HL-60 (cell line): ENCODE measurements around the gene PLEKHN1.
"Not testable (repeated sequence)": the region's sequence is repeated elsewhere in the genome, so short reads cannot be mapped to it uniquely, and the experiment has no call there.

Experiments used
- DNase-seq, 2 experiments: peaks; one replicate each; pipeline ENCODE4 v3.0.0-alpha.2; 2010 to 2020; ENCODE audit warnings: low read depth in 1 of 2, low spot score in 1 of 2
- H3K27ac ChIP-seq: fragments of 250-450 bp; sonication (Bioruptor Pico); replicated peaks from 2 replicates; pipeline ENCODE4 v1.5.1; 2020; ENCODE audit warnings: mild to moderate bottlenecking, moderate library complexity
- H3K27me3 ChIP-seq: fragments of 250-450 bp; sonication (Bioruptor Pico); 2 replicates; pipeline ENCODE4 v1.5.1; 2021; ENCODE audit warnings: mild to moderate bottlenecking, moderate library complexity; ENCODE audit not compliant: insufficient read depth, poor library complexity, severe bottlenecking
- H3K4me3 ChIP-seq: replicated peaks from 2 replicates; pipeline ENCODE4 v1.5.1; 2011; ENCODE audit warnings: mild to moderate bottlenecking, control low read depth, low read length; ENCODE audit not compliant: insufficient read depth
- GABPA ChIP-seq: IDR thresholded peaks from 2 replicates; pipeline ENCODE4 v1.6.1; 2012; ENCODE audit warnings: low read depth
- POLR2AphosphoS5 ChIP-seq: IDR thresholded peaks from 2 replicates; pipeline ENCODE4 v1.6.1; 2012; ENCODE audit warnings: low read depth
- SPI1 ChIP-seq: IDR thresholded peaks from 2 replicates; pipeline ENCODE4 v1.6.1; 2012; ENCODE audit warnings: low read depth, mild to moderate bottlenecking, borderline replicate concordance
- TF ChIP-seq, protein P1 (sequence below): IDR thresholded peaks from one replicate; pipeline ENCODE4 v1.5.1; 2011; ENCODE audit warnings: low read length, control low read depth, inconsistent platforms; ENCODE audit not compliant: insufficient read depth
- TF ChIP-seq, protein P2 (sequence below): IDR thresholded peaks from 2 replicates; pipeline ENCODE4 v1.6.1; 2012; ENCODE audit warnings: low read depth; ENCODE audit not compliant: insufficient replicate concordance

PLEKHN1 gene

GRCh38 chr1:983798-984475, 17.7 kb downstream of the PLEKHN1 start:
- Histone ChIP-seq H3K27me3 (peaks cover 34% of the 10 kb centered on the region), H3K27ac (no peak overlapping the region), H3K4me3 (no peak overlapping the region)
- DNase-seq = no peak
- TF ChIP-seq, protein P1, sequence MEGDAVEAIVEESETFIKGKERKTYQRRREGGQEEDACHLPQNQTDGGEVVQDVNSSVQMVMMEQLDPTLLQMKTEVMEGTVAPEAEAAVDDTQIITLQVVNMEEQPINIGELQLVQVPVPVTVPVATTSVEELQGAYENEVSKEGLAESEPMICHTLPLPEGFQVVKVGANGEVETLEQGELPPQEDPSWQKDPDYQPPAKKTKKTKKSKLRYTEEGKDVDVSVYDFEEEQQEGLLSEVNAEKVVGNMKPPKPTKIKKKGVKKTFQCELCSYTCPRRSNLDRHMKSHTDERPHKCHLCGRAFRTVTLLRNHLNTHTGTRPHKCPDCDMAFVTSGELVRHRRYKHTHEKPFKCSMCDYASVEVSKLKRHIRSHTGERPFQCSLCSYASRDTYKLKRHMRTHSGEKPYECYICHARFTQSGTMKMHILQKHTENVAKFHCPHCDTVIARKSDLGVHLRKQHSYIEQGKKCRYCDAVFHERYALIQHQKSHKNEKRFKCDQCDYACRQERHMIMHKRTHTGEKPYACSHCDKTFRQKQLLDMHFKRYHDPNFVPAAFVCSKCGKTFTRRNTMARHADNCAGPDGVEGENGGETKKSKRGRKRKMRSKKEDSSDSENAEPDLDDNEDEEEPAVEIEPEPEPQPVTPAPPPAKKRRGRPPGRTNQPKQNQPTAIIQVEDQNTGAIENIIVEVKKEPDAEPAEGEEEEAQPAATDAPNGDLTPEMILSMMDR = peak; percentile 37
- TF ChIP-seq, protein P2, sequence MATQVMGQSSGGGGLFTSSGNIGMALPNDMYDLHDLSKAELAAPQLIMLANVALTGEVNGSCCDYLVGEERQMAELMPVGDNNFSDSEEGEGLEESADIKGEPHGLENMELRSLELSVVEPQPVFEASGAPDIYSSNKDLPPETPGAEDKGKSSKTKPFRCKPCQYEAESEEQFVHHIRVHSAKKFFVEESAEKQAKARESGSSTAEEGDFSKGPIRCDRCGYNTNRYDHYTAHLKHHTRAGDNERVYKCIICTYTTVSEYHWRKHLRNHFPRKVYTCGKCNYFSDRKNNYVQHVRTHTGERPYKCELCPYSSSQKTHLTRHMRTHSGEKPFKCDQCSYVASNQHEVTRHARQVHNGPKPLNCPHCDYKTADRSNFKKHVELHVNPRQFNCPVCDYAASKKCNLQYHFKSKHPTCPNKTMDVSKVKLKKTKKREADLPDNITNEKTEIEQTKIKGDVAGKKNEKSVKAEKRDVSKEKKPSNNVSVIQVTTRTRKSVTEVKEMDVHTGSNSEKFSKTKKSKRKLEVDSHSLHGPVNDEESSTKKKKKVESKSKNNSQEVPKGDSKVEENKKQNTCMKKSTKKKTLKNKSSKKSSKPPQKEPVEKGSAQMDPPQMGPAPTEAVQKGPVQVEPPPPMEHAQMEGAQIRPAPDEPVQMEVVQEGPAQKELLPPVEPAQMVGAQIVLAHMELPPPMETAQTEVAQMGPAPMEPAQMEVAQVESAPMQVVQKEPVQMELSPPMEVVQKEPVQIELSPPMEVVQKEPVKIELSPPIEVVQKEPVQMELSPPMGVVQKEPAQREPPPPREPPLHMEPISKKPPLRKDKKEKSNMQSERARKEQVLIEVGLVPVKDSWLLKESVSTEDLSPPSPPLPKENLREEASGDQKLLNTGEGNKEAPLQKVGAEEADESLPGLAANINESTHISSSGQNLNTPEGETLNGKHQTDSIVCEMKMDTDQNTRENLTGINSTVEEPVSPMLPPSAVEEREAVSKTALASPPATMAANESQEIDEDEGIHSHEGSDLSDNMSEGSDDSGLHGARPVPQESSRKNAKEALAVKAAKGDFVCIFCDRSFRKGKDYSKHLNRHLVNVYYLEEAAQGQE = no peak

DNA sequence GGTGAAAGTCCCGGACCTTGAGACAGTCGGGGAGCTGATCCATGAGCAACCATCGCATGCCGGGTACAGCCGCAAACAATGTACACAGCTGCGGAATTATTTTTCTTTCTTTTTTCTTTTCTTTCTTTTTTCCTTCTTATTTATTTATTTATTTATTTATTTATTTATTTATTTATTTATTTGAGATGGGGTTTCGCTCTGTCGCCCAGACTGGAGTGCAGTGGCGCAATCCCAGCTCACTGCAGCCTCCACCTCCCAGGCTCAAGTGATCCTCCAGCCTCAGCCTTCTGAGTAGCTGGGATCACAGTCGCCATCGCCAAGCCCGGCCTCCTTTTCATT, 18.2 kb downstream of the PLEKHN1 start:
- DNase-seq = no peak
- TF ChIP-seq GABPA = no peak
- no peak for TF ChIP-seq SPI1
- TF ChIP-seq, protein P1 = no peak
- TF ChIP-seq POLR2AphosphoS5 = no peak
- TF ChIP-seq, protein P2 = no peak
- Histone ChIP-seq H3K4me3 (no peak overlapping the region), H3K27me3 (peaks cover 31% of the 10 kb centered on the region), H3K27ac (no peak overlapping the region)

DNA sequence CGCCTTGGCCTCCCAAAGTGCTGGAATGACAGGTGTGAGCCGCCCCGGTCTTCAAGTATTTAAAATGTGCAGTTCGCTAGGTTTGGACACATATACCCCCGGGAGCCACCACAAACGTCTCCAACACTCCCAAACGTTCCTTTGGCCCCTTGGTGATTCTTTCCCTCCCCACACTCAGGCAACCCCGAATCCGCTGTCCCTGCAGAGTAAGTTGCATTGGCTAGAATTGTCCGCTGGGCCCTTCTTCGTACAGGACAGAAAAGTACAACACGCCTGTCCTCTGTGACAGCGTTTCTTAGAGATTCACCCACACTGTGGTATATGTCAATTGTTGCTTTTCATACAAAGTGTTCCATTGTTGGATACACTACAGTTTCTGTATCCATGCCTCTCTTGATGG, 18.8 kb downstream of the PLEKHN1 start:
- H3K27me3 ChIP-seq = peaks cover 34% of the 10 kb centered on the region
- no peak for DNase-seq
- H3K4me3 ChIP-seq = no peak overlapping the region
- TF ChIP-seq POLR2AphosphoS5 (no peak), SPI1 (no peak), GABPA (no peak)
- TF ChIP-seq, protein P2 = no peak
- TF ChIP-seq, protein P1 = no peak
- H3K27ac ChIP-seq = no peak overlapping the region

DNA sequence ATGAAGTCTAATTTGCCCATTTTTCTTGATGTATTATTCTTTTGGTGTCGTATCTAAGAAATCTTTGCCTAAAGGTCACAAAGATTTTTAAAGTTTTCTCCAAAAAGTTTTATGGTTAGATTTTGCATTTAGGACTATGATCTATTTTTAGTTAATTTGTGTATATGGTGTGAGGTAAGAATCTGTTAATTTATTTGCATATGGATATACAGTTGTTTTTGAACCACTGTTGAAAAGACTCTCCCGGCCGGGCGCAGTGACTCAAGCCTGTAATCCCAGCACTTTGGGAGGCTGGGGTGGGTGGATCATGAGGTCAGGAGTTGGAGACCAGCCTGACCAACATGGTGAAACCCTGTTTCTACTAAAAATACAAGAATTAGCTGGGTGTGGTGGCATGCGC, 21.8 kb downstream of the PLEKHN1 start:
- not testable (repeated sequence) for H3K4me3 ChIP-seq, DNase-seq, H3K27ac ChIP-seq
- H3K27me3 ChIP-seq = peaks cover 17% of the 10 kb centered on the region

DNA sequence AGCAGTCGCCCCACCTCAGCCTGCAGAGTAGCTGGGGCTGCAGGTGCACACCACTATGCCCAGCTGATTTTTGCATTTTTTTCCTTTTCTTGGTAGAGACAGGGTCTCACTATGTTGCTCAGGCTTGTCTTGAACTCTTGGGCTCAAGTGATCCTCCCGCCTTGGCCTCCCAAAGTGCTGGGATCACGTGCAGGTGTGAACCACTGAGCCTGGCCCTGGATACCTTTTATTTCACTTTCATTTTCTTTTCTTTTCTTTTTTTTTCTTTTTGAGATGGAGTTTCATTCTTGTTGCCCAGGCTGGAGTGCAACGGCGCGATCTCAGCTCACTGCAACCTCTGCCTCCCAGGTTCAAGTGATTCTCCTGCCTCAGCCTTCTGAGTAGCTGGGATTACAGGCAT, 25.0 kb downstream of the PLEKHN1 start:
- not testable (repeated sequence) for H3K4me3 ChIP-seq, DNase-seq, H3K27ac ChIP-seq
- peaks cover 16% of the 10 kb centered on the region for H3K27me3 ChIP-seq
